ENCODE measurements around the gene AMIGO2. TPM values are rescaled to one million over a fixed set of nuclear protein-coding genes. Genes with fewer than 3 reads are reported as not detected.

The AMIGO2 gene
- total and polyA plus RNA-seq, 2 experiments from 2014 or later = 1.8 to 3.8 TPM

- Mint-ChIP-seq H3K4me1 (no peaks in the 10 kb centered on the region), H3K4me3 (no peak overlapping the region), H3K9me3 (no peaks in the 10 kb centered on the region), H3K27me3 (ENCODE audit: insufficient read depth, low read depth, poor library complexity) (no peaks in the 10 kb centered on the region), H3K36me3 (ENCODE audit: low read depth) (no peaks in the 10 kb centered on the region), H3K27ac (peak overlapping the region; percentile 65; the same call in 1 of the 2 replicates)
- DNase-seq (ENCODE audit: low spot score) (no peak), ATAC-seq (no peak)
- Histone ChIP-seq H4K20me1 (replicated peaks; ENCODE audit: insufficient read depth) (no peaks in the 10 kb centered on the region), H3K9me2 (ENCODE audit: insufficient read depth) (no peaks in the 10 kb centered on the region), H3K4me1 (ENCODE audit: insufficient read depth) (no peaks in the 10 kb centered on the region), H3F3A (replicated peaks; ENCODE audit: low read depth) (no peaks in the 10 kb centered on the region), H2AFZ (no peak overlapping the region), H3K36me3 (ENCODE audit: insufficient read depth) (no peaks in the 10 kb centered on the region), H3K4me3 (no peak overlapping the region), H3K27ac (ENCODE audit: low read depth) (no peak overlapping the region), H3K27me3 (ENCODE audit: insufficient read depth) (no peaks in the 10 kb centered on the region), H3K79me2 (replicated peaks; ENCODE audit: insufficient read depth) (no peaks in the 10 kb centered on the region), H3K4me2 (no peak overlapping the region)
- TF ChIP-seq CREB1 (CRISPR knock-in tag; IDR thresholded peaks at IDR 0.05; ENCODE audit: low read depth) (no peak), CTCF (conservative IDR thresholded peaks at IDR 0.05; ENCODE audit: low read depth in 2 of 2) (no peak), ZNF331 (CRISPR knock-in tag; IDR thresholded peaks at IDR 0.05; ENCODE audit: low read depth) (no peak), EZH2 (IDR thresholded peaks at IDR 0.05; ENCODE audit: low read depth, unreplicated experiment) (no peak), STAT1 (IDR thresholded peaks at IDR 0.05; ENCODE audit: unreplicated experiment) (no peak), JUNB (IDR thresholded peaks at IDR 0.05; ENCODE audit: unreplicated experiment) (no peak), ZNF462 (CRISPR knock-in tag; IDR thresholded peaks at IDR 0.05) (no peak), EZH2phosphoT487 (IDR thresholded peaks at IDR 0.05; ENCODE audit: unreplicated experiment) (no peak), NANOG (IDR thresholded peaks at IDR 0.05; ENCODE audit: borderline replicate concordance) (no peak), ZNF114 (CRISPR knock-in tag; IDR thresholded peaks at IDR 0.05) (no peak)
- TF ChIP-seq, protein P1, sequence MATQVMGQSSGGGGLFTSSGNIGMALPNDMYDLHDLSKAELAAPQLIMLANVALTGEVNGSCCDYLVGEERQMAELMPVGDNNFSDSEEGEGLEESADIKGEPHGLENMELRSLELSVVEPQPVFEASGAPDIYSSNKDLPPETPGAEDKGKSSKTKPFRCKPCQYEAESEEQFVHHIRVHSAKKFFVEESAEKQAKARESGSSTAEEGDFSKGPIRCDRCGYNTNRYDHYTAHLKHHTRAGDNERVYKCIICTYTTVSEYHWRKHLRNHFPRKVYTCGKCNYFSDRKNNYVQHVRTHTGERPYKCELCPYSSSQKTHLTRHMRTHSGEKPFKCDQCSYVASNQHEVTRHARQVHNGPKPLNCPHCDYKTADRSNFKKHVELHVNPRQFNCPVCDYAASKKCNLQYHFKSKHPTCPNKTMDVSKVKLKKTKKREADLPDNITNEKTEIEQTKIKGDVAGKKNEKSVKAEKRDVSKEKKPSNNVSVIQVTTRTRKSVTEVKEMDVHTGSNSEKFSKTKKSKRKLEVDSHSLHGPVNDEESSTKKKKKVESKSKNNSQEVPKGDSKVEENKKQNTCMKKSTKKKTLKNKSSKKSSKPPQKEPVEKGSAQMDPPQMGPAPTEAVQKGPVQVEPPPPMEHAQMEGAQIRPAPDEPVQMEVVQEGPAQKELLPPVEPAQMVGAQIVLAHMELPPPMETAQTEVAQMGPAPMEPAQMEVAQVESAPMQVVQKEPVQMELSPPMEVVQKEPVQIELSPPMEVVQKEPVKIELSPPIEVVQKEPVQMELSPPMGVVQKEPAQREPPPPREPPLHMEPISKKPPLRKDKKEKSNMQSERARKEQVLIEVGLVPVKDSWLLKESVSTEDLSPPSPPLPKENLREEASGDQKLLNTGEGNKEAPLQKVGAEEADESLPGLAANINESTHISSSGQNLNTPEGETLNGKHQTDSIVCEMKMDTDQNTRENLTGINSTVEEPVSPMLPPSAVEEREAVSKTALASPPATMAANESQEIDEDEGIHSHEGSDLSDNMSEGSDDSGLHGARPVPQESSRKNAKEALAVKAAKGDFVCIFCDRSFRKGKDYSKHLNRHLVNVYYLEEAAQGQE (IDR thresholded peaks at IDR 0.05; ENCODE audit: unreplicated experiment) = no peak
These were observed 41.4 kb upstream of the AMIGO2 start for GRCh38 chr12:47121146-47121545.
